Measurements from ENCODE around the gene INHBB.

GRCh38 chr2:120307482-120307881, 38.5 kb upstream of the INHBB start:
- TF ChIP-seq ZFX (IDR thresholded peaks at IDR 0.05; ENCODE audit: borderline replicate concordance) (no peak), CTCF (IDR thresholded peaks at IDR 0.05) (no peak)
